Spleen (tissue), 11 donors: ENCODE measurements around the gene TLCD3B. TPM values are rescaled to one million over a fixed set of nuclear protein-coding genes. Genes with fewer than 3 reads are reported as not detected.

Experiments
- DNase-seq: peaks from one replicate; pipeline ENCODE4 v3.0.0-alpha.2; 2020
- H3K27ac ChIP-seq, 8 donors: fragments of 200-600 bp; sonication (generic) in 7 of 8; 1 replicate in 4 of 8; 2 replicates in 4 of 8; pipeline versions ENCODE4 v1.5.0 to v1.8.0; 2016 to 2021; ENCODE audit warnings: inconsistent platforms in 4 of 8, mild to moderate bottlenecking in 4 of 8, moderate library complexity in 1 of 8
- H3K27me3 ChIP-seq, 7 donors: fragments of 200-600 bp; sonication (generic) in 6 of 7; replicated peaks in 1 of 7; 1 replicate in 4 of 7; 2 replicates in 3 of 7; pipeline versions ENCODE4 v1.5.0 to v1.8.0; 2016 to 2021; ENCODE audit warnings: inconsistent platforms in 3 of 7, mild to moderate bottlenecking in 1 of 7
- H3K36me3 ChIP-seq, 6 donors: fragments of 200-600 bp; sonication (generic) in 5 of 6; 1 replicate in 4 of 6; 2 replicates in 2 of 6; pipeline versions ENCODE4 v1.5.0 to v1.8.0; 2016 to 2021; ENCODE audit warnings: inconsistent platforms in 2 of 6
- H3K4me1 ChIP-seq, 6 donors: fragments of 200-600 bp; sonication (generic) in 5 of 6; 1 replicate in 3 of 6; 2 replicates in 3 of 6; pipeline versions ENCODE4 v1.5.0 to v1.8.0; 2016 to 2021; ENCODE audit warnings: inconsistent platforms in 3 of 6
- H3K4me3 ChIP-seq, 8 donors: fragments of 200-600 bp; sonication (generic) in 7 of 8; 1 replicate in 4 of 8; 2 replicates in 4 of 8; pipeline versions ENCODE4 v1.5.0 to v1.8.0; 2016 to 2021; ENCODE audit warnings: inconsistent platforms in 4 of 8, mild to moderate bottlenecking in 4 of 8, moderate library complexity in 2 of 8
- H3K9me3 ChIP-seq, 8 donors: fragments of 200-600 bp; sonication (generic) in 7 of 8; 1 replicate in 4 of 8; 2 replicates in 4 of 8; pipeline versions ENCODE4 v1.5.0 to v1.8.0; 2016 to 2021; ENCODE audit warnings: inconsistent platforms in 4 of 8
- POLR2A ChIP-seq, 3 donors: fragments of 450-650 bp; IDR thresholded peaks; one replicate each; pipeline ENCODE4 v1.5.1; 2017; ENCODE audit warnings: antibody characterized with exemption in 3 of 3, mild to moderate bottlenecking in 1 of 3
- POLR2AphosphoS5 ChIP-seq, 3 donors: sonication (generic); formaldehyde crosslinking; IDR thresholded peaks; one replicate each; pipeline ENCODE4 v1.5.1; 2017; ENCODE audit warnings: antibody characterized with exemption in 3 of 3
- WGBS, 5 donors: extraction: QIAGEN DNeasy Blood & Tissue Kit in 3 of 5; methylation state at CpG; one replicate each; pipeline versions ENCODE4 v1.1.5 to v1.1.7; 2013 to 2018; 5-methylcytosine and 5-hydroxymethylcytosine counted together
- intact Hi-C: fragments of 100-400 bp; cut with DNase I; formaldehyde crosslinking; loops from one replicate; pipeline ENCODE4 v1.15.0; 2023; ENCODE audit warnings: low total_unique reads
- polyA plus RNA-seq, 3 donors: library from polyadenylated mRNA; stranded (reverse); fragments of 200-250 nt; gene quantifications; one replicate each; pipeline ENCODE4 v1.2.1, GENCODE V29; 2013
- total RNA-seq, 7 donors: library from RNA; depleted of rRNA in 3 of 7; stranded (reverse); fragments of >200 nt in 3 of 7; fragmentation: NEBNext Ultra II Directional in 4 of 7; extraction: Animal tissue kit (Norgen Biotek cat#: 25700) in 4 of 7; gene quantifications; one replicate each; pipeline versions ENCODE4 v1.1.0 to v1.2.1, GENCODE V29; 2016 to 2021
- TF ChIP-seq, protein P1 (sequence below), 11 experiments: fragments of 200-600 bp in 7 of 11; fragments of 450-650 bp in 4 of 11; sonication (generic) in 4 of 11; IDR thresholded peaks in 8 of 11; conservative IDR thresholded peaks in 3 of 11; 1 replicate in 7 of 11; 2 replicates in 4 of 11; pipeline versions ENCODE4 v1.4.0 to v1.8.0; 2016 to 2021; ENCODE audit warnings: antibody characterized with exemption in 11 of 11, inconsistent platforms in 4 of 11, mild to moderate bottlenecking in 1 of 11
- donor health status: healthy with polysubstance abuse.
- donor health status: DM: no; HTN: no; CAD: no; lungs with moderate emphysema.
- donor health status: DM: no; HTN: no; CAD: no.
- donor health status: Bipolar disorder and iron deficiency.
- donor health status: healthy.
- donor health status: DM: no; HTN: no; CAD: no.
- donor health status: DM: yes; HTN: yes; CAD: no.

The TLCD3B gene
- total and polyA plus RNA-seq, 10 donors, result 0.09 to 0.10 TPM; not detected in 8

- Histone ChIP-seq H3K4me3 (no peak overlapping the region), H3K36me3 (peaks cover 7 to 100% (median 99%) of the 10 kb centered on the region in 6 donors), H3K9me3 (no peaks in the 10 kb centered on the region), H3K27ac (no peak overlapping the region), H3K27me3 (no peaks in the 10 kb centered on the region), H3K4me1 (peaks cover 0 to 7% (median 1%) of the 10 kb centered on the region in 6 donors)
- intact Hi-C loops, result no loop called here
- peak; percentile 47 for DNase-seq
- 88 to 93% (median 93%) methylated on average over 16 to 17 of the region's 17 CpGs for WGBS, 5 donors
- TF ChIP-seq, protein P1, sequence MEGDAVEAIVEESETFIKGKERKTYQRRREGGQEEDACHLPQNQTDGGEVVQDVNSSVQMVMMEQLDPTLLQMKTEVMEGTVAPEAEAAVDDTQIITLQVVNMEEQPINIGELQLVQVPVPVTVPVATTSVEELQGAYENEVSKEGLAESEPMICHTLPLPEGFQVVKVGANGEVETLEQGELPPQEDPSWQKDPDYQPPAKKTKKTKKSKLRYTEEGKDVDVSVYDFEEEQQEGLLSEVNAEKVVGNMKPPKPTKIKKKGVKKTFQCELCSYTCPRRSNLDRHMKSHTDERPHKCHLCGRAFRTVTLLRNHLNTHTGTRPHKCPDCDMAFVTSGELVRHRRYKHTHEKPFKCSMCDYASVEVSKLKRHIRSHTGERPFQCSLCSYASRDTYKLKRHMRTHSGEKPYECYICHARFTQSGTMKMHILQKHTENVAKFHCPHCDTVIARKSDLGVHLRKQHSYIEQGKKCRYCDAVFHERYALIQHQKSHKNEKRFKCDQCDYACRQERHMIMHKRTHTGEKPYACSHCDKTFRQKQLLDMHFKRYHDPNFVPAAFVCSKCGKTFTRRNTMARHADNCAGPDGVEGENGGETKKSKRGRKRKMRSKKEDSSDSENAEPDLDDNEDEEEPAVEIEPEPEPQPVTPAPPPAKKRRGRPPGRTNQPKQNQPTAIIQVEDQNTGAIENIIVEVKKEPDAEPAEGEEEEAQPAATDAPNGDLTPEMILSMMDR (IDR thresholded peaks at IDR 0.05 in 8 of 11, conservative IDR thresholded peaks at IDR 0.05 in 3 of 11), result no peak
- TF ChIP-seq POLR2AphosphoS5 (IDR thresholded peaks at IDR 0.05) (peak in 1 of 3 donors; percentile 23), POLR2A (IDR thresholded peaks at IDR 0.05) (no peak)
These were observed 42.6 kb downstream of the TLCD3B start for GRCh38 chr16:29988346-29989075.

DNA sequence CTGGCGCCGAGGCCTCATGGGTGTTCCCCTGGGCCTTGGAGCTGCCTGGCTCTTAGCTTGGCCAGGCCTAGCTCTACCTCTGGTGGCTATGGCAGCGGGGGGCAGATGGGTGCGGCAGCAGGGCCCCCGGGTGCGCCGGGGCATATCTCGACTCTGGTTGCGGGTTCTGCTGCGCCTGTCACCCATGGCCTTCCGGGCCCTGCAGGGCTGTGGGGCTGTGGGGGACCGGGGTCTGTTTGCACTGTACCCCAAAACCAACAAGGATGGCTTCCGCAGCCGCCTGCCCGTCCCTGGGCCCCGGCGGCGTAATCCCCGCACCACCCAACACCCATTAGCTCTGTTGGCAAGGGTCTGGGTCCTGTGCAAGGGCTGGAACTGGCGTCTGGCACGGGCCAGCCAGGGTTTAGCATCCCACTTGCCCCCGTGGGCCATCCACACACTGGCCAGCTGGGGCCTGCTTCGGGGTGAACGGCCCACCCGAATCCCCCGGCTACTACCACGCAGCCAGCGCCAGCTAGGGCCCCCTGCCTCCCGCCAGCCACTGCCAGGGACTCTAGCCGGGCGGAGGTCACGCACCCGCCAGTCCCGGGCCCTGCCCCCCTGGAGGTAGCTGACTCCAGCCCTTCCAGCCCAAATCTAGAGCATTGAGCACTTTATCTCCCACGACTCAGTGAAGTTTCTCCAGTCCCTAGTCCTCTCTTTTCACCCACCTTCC is 43.5 kb downstream of the TLCD3B start:
- Histone ChIP-seq H3K4me1 (no peaks in the 10 kb centered on the region), H3K27me3 (no peaks in the 10 kb centered on the region), H3K9me3 (no peaks in the 10 kb centered on the region), H3K36me3 (peaks cover 11 to 100% (median 99%) of the 10 kb centered on the region in 6 donors), H3K4me3 (no peak overlapping the region), H3K27ac (no peak overlapping the region)
- DNase-seq, result peak; percentile 69
- TF ChIP-seq, protein P1 (IDR thresholded peaks at IDR 0.05 in 8 of 11, conservative IDR thresholded peaks at IDR 0.05 in 3 of 11), result no peak
- TF ChIP-seq POLR2AphosphoS5 (IDR thresholded peaks at IDR 0.05), result peak in 1 of 3 donors; percentile 19
- intact Hi-C loops, result no loop called here
- WGBS, 5 donors, result 94 to 98% (median 95%) methylated on average over 13 to 35 of the region's 35 CpGs

GRCh38 chr16:29986931-29987330 is 44.1 kb downstream of the TLCD3B start:
- intact Hi-C loops, result no loop called here
- H3K4me1 ChIP-seq, result no peaks in the 10 kb centered on the region
- no peak overlapping the region for H3K27ac ChIP-seq
- TF ChIP-seq POLR2AphosphoS5 (IDR thresholded peaks at IDR 0.05) (no peak), POLR2A (IDR thresholded peaks at IDR 0.05) (no peak)
- TF ChIP-seq, protein P1 (IDR thresholded peaks at IDR 0.05 in 8 of 11, conservative IDR thresholded peaks at IDR 0.05 in 3 of 11), result no peak
- no peaks in the 10 kb centered on the region for H3K27me3 ChIP-seq
- H3K9me3 ChIP-seq, result no peaks in the 10 kb centered on the region
- H3K36me3 ChIP-seq, result peaks cover 11 to 100% (median 100%) of the 10 kb centered on the region in 6 donors
- 69 to 98% (median 96%) methylated on average over 3 to 5 of the region's 5 CpGs for WGBS, 5 donors
- no peak overlapping the region for H3K4me3 ChIP-seq
- peak; percentile 43 for DNase-seq

DNA sequence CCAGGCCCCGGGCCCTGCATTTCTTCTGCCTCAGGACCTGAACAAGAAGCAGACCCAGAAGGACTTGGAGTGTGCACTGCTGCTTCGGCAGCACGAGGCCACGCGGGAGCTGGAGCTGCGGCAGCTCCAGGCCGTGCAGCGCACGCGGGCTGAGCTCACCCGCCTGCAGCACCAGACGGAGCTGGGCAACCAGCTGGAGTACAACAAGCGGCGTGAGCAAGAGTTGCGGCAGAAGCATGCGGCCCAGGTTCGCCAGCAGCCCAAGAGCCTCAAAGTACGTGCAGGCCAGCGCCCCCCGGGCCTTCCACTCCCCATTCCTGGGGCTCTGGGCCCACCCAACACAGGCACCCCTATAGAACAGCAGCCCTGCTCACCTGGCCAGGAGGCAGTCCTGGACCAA is 44.8 kb downstream of the TLCD3B start:
- Histone ChIP-seq H3K27me3 (no peaks in the 10 kb centered on the region), H3K4me3 (no peak overlapping the region), H3K4me1 (peaks cover 0 to 3% (median 2%) of the 10 kb centered on the region in 6 donors), H3K36me3 (peaks cover 11 to 100% (median 100%) of the 10 kb centered on the region in 6 donors), H3K9me3 (no peaks in the 10 kb centered on the region), H3K27ac (no peak overlapping the region)
- TF ChIP-seq POLR2A (IDR thresholded peaks at IDR 0.05) (no peak), POLR2AphosphoS5 (IDR thresholded peaks at IDR 0.05) (peak in 2 of 3 donors; percentile 9 to 31)
- 94 to 97% (median 96%) methylated on average over 20 of the region's 20 CpGs for WGBS, 5 donors
- peak; percentile 33 for DNase-seq
- intact Hi-C loops, result no loop called here
